Tibial nerve (tissue), 3 donors: ENCODE data around the gene CST1.
"Not testable (repeated sequence)": the region's sequence is repeated elsewhere in the genome, so short reads cannot be mapped to it uniquely, and the experiment has no call there.

ENCODE experiments used
- POLR2A ChIP-seq, 2 donors: fragments of 450-650 bp; IDR thresholded peaks; one replicate each; pipeline ENCODE4 v1.6.1; 2017; ENCODE audit warnings: antibody characterized with exemption in 2 of 2, mild to moderate bottlenecking in 2 of 2, moderate library complexity in 2 of 2
- TF ChIP-seq, protein P1 (sequence below), 5 experiments: fragments of 200-600 bp in 3 of 5; fragments of 450-650 bp in 2 of 5; sonication (generic) in 3 of 5; IDR thresholded peaks; one replicate each; pipeline ENCODE4 v1.5.1; 2016 to 2019; ENCODE audit warnings: antibody characterized with exemption in 5 of 5, mild to moderate bottlenecking in 3 of 5, moderate library complexity in 2 of 5

DNA sequence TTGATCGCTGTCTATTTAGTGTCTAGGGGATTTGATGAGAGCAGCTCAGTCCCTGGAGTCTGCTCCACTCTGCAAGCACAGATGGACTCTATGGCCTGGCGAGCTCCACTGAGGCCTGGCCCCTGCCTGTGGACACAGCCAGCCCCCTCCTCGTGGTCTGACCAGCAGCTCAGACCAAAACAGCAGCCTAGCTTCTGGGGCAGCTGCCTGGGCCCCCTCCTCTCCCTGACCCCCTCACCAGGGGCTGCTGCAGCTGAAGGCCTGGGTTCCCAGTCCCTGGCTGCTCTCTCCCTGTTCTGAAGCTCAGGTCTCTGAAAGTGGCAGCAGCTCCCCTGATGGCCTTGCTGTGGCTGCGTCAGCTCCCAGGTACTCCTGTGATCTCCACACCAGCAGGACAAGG is 3.6 kb downstream of the CST1 start:
- TF ChIP-seq, protein P1, sequence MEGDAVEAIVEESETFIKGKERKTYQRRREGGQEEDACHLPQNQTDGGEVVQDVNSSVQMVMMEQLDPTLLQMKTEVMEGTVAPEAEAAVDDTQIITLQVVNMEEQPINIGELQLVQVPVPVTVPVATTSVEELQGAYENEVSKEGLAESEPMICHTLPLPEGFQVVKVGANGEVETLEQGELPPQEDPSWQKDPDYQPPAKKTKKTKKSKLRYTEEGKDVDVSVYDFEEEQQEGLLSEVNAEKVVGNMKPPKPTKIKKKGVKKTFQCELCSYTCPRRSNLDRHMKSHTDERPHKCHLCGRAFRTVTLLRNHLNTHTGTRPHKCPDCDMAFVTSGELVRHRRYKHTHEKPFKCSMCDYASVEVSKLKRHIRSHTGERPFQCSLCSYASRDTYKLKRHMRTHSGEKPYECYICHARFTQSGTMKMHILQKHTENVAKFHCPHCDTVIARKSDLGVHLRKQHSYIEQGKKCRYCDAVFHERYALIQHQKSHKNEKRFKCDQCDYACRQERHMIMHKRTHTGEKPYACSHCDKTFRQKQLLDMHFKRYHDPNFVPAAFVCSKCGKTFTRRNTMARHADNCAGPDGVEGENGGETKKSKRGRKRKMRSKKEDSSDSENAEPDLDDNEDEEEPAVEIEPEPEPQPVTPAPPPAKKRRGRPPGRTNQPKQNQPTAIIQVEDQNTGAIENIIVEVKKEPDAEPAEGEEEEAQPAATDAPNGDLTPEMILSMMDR (IDR thresholded peaks at IDR 0.05), result not testable (repeated sequence)
- not testable (repeated sequence) for TF ChIP-seq POLR2A (IDR thresholded peaks at IDR 0.05)
